Measurements from ENCODE around the gene NPW.
A peak's percentile ranks its signal among the peaks of the same experiment; 100 is the strongest.

Gene NPW

GRCh38 chr16:2037647-2038381 lies 18.2 kb downstream of the NPW start:
- Mint-ChIP-seq H3K4me3 (no peak overlapping the region), H3K9me3 (no peaks in the 10 kb centered on the region), H3K27ac (no peak overlapping the region), H3K36me3 (ENCODE audit: low read depth) (no peaks in the 10 kb centered on the region), H3K4me1 (ENCODE audit: low read depth) (peaks cover 28% of the 10 kb centered on the region), H3K27me3 (peaks cover 26% of the 10 kb centered on the region)
- intact Hi-C loops (cut with micrococcal nuclease) = no loop called here

GRCh38 chr16:2038382-2039231 lies 19.0 kb downstream of the NPW start:
- Mint-ChIP-seq H3K9me3 (no peaks in the 10 kb centered on the region), H3K4me1 (ENCODE audit: low read depth) (peaks cover 28% of the 10 kb centered on the region), H3K36me3 (ENCODE audit: low read depth) (peaks cover 7% of the 10 kb centered on the region), H3K4me3 (no peak overlapping the region), H3K27me3 (peaks cover 20% of the 10 kb centered on the region), H3K27ac (no peak overlapping the region)
- intact Hi-C loops (cut with micrococcal nuclease) = no loop called here

GRCh38 chr16:2039274-2040031 lies 19.9 kb downstream of the NPW start:
- Mint-ChIP-seq H3K4me1 (ENCODE audit: low read depth) (peaks cover 32% of the 10 kb centered on the region), H3K9me3 (no peaks in the 10 kb centered on the region), H3K4me3 (no peak overlapping the region), H3K27me3 (peaks cover 16% of the 10 kb centered on the region), H3K27ac (no peak overlapping the region), H3K36me3 (ENCODE audit: low read depth) (peaks cover 7% of the 10 kb centered on the region)
- intact Hi-C loops (cut with micrococcal nuclease) = no loop called here

- intact Hi-C loops (cut with micrococcal nuclease) = no loop called here
These were observed 20.6 kb downstream of the NPW start for GRCh38 chr16:2040041-2040786.

GRCh38 chr16:2040787-2041522 lies 21.4 kb downstream of the NPW start:
- Mint-ChIP-seq H3K4me3 (no peak overlapping the region), H3K36me3 (ENCODE audit: low read depth) (peaks cover 7% of the 10 kb centered on the region), H3K27ac (no peak overlapping the region), H3K9me3 (no peaks in the 10 kb centered on the region), H3K4me1 (ENCODE audit: low read depth) (peaks cover 38% of the 10 kb centered on the region), H3K27me3 (peaks cover 10% of the 10 kb centered on the region)
- intact Hi-C loops (cut with micrococcal nuclease) = no loop called here

More at GRCh38 chr16:2040041-2040786, 20.6 kb downstream of the NPW start:
- Mint-ChIP-seq H3K27me3 (peaks cover 10% of the 10 kb centered on the region), H3K4me1 (ENCODE audit: low read depth) (peaks cover 38% of the 10 kb centered on the region), H3K36me3 (ENCODE audit: low read depth) (peaks cover 7% of the 10 kb centered on the region), H3K4me3 (no peak overlapping the region), H3K9me3 (no peaks in the 10 kb centered on the region), H3K27ac (no peak overlapping the region)

GRCh38 chr16:2042171-2042985 lies 22.8 kb downstream of the NPW start:
- peaks cover 6% of the 10 kb centered on the region for H3K27me3 Mint-ChIP-seq
- H3K4me3 Mint-ChIP-seq = no peak overlapping the region
- H3K9me3 Mint-ChIP-seq = no peaks in the 10 kb centered on the region
- H3K36me3 Mint-ChIP-seq (ENCODE audit: low read depth) = peaks cover 11% of the 10 kb centered on the region
- H3K27ac Mint-ChIP-seq = peak overlapping the region; percentile 58
- intact Hi-C loops (cut with micrococcal nuclease) = no loop called here
- H3K4me1 Mint-ChIP-seq (ENCODE audit: low read depth) = peaks cover 52% of the 10 kb centered on the region

- intact Hi-C loops (cut with micrococcal nuclease) = no loop called here
- peaks cover 48% of the 10 kb centered on the region for H3K4me1 Mint-ChIP-seq (ENCODE audit: low read depth)
- H3K4me3 Mint-ChIP-seq = no peak overlapping the region
- peak overlapping the region; percentile 58 for H3K27ac Mint-ChIP-seq
- no peaks in the 10 kb centered on the region for H3K27me3 Mint-ChIP-seq
- H3K36me3 Mint-ChIP-seq (ENCODE audit: low read depth) = peaks cover 15% of the 10 kb centered on the region
- H3K9me3 Mint-ChIP-seq = no peaks in the 10 kb centered on the region
These were observed 23.5 kb downstream of the NPW start for GRCh38 chr16:2042986-2043666.

GRCh38 chr16:2043667-2044451 lies 24.3 kb downstream of the NPW start:
- peaks cover 18% of the 10 kb centered on the region for H3K36me3 Mint-ChIP-seq (ENCODE audit: low read depth)
- peaks cover 54% of the 10 kb centered on the region for H3K4me1 Mint-ChIP-seq (ENCODE audit: low read depth)
- peak overlapping the region; percentile 59 for H3K4me3 Mint-ChIP-seq
- H3K27ac Mint-ChIP-seq = peak overlapping the region; percentile 58
- H3K9me3 Mint-ChIP-seq = no peaks in the 10 kb centered on the region
- intact Hi-C loops (cut with micrococcal nuclease) = no loop called here
- no peaks in the 10 kb centered on the region for H3K27me3 Mint-ChIP-seq

- no peaks in the 10 kb centered on the region for H3K27me3 Mint-ChIP-seq
- intact Hi-C loops (cut with micrococcal nuclease) = no loop called here
- peaks cover 48% of the 10 kb centered on the region for H3K4me1 Mint-ChIP-seq (ENCODE audit: low read depth)
- no peaks in the 10 kb centered on the region for H3K9me3 Mint-ChIP-seq
- H3K36me3 Mint-ChIP-seq (ENCODE audit: low read depth) = peaks cover 22% of the 10 kb centered on the region
- peak overlapping the region; percentile 58 for H3K27ac Mint-ChIP-seq
- peak overlapping the region; percentile 59 for H3K4me3 Mint-ChIP-seq
These were observed 25.0 kb downstream of the NPW start for GRCh38 chr16:2044541-2044940.

GRCh38 chr16:2045965-2046892 lies 26.6 kb downstream of the NPW start:
- Mint-ChIP-seq H3K4me1 (ENCODE audit: low read depth) (peaks cover 46% of the 10 kb centered on the region), H3K36me3 (ENCODE audit: low read depth) (peaks cover 39% of the 10 kb centered on the region), H3K27me3 (no peaks in the 10 kb centered on the region), H3K9me3 (no peaks in the 10 kb centered on the region), H3K4me3 (peak overlapping the region; percentile 92), H3K27ac (peak overlapping the region; percentile 81)
- intact Hi-C loops (cut with micrococcal nuclease) = no loop called here

Measured in dendritic cell treated with granulocyte-macrophage colony-stimulating factor and Interleukin-4, amounts not matched to agents 40 ng/mL and 50 ng/mL, for 4 days (primary cell).